Measurements from ENCODE around the gene PRKAB2.

- TF ChIP-seq SUZ12 (IDR thresholded peaks at IDR 0.05; ENCODE audit: extremely low read depth, insufficient read depth, insufficient read length) (no peak), ZNF274 (IDR thresholded peaks at IDR 0.05; ENCODE audit: low read depth, low read length) (no peak), YY1 (IDR thresholded peaks at IDR 0.05; ENCODE audit: insufficient read depth, insufficient read length) (no peak)
These were observed 30.3 kb upstream of the PRKAB2 start for GRCh38 chr1:147202576-147202975.

All from NT2/D1 (cell line).